HPDE6-E6E7 (cell line): ENCODE results near the gene SALL4.
"Not testable (repeated sequence)": the region's sequence is repeated elsewhere in the genome, so short reads cannot be mapped to it uniquely, and the experiment has no call there.

Experiments
- DNase-seq: peaks from one replicate; pipeline ENCODE4 v3.0.0; 2011; ENCODE audit warnings: missing footprints; ENCODE audit errors: extremely low spot score

The SALL4 gene

GRCh38 chr20:51802170-51802751 lies at the start of gene SALL4:
Gene SALL4 (minus strand): TSS chr20:51802521. CDS start chr20:51802408, 113 bp downstream.
- DNase-seq: no peak

DNA sequence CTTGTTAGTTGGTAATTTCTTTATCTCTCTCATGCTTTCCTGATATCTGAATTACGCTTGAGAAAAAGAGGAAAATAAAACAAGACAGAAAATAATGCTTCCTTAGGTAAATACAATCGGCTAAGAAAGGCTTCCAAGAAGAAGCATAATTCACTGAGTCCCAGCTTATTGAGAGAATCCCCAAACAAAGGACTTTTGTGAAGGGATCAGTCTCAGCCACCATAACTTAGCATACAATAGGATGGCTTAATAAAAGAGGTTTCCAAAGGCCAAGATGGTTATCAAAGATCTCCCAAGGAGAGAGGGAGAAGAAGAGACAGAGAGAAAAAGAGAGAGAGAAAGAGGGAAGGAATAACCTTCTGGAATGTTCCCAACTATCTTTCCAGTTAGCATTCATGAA lies 46.0 kb upstream of the SALL4 start:
- no peak for DNase-seq

- DNase-seq: no peak
These were observed 38.5 kb upstream of the SALL4 start for GRCh38 chr20:51840865-51841264.

DNA sequence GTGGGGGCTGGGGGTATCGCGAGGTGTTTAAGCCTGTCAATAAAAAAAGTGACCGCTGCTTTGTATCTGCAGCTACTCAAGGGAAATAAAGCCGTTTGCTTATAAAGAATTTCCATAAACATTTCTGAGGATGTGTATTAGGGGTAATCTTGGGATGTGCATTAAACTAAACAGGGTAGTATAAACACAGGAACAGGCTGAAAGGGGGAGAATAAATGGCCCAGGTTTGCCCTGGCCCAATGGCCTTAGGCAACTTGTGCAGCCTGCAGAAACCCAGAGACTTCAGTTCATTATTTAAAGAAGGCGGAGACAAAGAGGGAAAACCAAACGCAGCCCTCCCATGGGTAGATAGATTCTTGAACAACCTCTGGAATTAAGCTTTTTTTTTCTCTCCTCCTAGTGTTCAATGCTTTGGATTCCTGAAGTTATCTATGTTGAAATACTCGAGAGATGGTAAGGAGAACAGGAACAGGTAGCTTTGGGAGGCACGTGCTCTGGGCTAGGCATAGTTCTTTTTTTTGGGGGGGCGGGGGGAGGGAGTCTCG lies 35.6 kb upstream of the SALL4 start:
- DNase-seq: no peak

DNA sequence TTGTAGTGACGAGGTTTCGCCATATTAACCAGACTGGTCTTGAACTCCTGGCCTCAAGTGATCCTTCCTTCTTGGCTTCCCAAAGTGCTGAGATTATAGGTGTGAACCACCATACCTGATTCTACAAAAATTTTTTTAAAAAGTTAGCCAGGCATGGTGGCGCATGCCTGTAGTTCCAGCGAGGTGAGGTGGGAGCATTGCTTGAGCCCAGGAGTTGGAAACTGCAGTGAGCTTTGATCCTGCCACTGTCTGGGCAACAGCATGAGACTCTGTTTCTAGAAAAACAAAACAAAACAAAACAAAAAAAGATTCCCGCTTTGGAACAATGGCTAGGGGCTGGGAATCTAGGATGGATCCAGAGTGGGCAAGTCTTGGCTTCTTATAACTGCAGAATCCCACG lies 35.1 kb upstream of the SALL4 start:
- no peak for DNase-seq

DNA sequence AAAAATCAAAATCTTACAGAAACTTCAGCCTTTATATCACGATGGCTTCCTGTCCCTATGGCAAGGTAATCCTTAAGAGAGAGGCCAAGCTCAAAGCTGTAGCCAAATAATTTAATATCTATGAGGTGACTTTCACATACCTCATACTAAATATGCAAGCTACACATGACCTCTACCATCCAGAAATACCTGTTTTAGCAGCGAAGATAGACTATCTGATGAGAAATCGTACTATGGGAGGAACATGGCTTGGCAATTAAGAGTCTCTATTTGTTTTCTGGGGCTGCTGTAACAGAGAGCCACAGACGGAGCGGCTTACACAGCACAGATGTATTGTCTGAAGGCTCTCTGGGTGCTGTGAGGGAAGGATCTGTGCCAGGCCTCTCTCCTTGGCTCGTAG lies 31.0 kb upstream of the SALL4 start:
- DNase-seq: no peak

DNA sequence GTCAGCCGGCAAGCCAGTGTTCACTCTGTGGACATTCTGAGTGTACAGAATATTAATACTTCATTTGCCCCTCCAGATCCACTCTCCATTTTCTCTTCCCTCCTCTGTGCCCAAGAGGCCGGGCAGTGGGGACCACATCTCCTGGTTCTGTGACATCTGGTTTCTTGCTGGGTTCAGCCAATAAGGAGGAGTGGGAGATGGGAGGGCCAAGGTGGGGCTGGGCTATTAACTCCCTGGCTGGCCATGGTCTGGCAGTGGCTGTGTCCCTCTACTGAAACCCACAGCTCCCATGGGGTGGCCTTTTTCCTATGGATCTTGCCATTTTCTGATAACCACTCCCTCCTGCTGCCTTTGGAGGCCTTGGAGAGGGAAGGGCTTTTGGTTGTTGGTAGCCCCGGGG lies 30.0 kb upstream of the SALL4 start:
- no peak for DNase-seq

GRCh38 chr20:51831866-51832265 lies 29.5 kb upstream of the SALL4 start:
- no peak for DNase-seq

DNA sequence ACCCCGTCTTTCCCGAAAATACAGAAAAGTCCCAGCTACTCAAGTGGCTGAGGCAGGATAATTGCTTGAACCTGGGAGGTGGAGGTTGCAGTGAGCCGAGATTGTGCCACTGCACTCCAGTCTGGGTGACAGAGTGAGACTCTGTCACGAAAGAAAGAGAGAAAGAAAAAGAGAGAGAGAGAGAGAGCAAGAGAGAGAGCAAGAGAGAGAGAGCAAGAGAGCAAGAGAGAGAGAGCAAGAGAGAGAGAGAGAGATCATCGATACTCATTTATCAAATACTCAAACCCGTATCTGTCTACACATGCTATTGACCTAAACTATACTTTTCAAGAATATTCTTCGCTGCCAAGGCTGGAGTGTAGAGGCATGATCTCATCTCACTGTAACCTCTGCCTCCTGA lies 28.2 kb upstream of the SALL4 start:
- DNase-seq: no peak

GRCh38 chr20:51828762-51829161 lies 26.4 kb upstream of the SALL4 start:
- no peak for DNase-seq

DNA sequence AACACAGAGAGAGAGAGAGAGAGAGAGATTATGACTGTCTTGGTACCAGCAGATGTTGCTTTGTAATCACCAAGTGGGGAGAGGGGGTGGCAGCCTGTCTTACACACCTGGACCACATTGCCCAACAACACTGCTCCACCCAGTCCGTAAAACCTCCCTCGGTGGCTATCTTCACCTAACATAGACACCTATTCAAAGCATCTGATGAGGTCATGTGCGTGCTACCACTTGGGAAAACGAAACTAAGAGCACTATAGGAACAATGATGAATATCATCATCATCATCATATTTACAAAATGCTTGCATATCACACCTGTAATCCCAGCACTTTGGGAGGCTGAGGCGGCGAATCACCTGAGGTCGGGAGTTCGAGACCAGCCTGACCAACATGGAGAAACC lies 24.1 kb upstream of the SALL4 start:
- no peak for DNase-seq

- no peak for DNase-seq
These were observed 16.2 kb upstream of the SALL4 start for GRCh38 chr20:51818479-51819008.

DNA sequence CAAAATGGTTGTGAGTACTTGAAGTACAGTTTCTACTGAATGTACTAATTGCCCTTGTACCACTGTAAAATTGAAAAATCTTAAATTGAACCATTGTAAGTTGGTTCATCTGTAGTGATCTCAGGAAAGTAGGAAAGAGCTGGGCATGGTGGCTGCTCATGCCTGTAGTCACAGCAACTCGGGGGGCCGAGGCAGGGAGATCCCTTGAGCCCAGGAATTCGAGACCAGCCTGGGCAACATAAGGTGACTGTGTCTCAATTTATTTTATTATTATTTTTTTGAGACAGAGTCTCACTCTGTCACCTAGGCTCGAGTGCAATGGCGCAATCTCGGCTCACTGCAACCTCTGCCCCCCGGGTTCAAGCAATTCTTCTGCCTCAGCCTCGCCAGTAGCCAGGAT lies 14.5 kb upstream of the SALL4 start:
- DNase-seq: not testable (repeated sequence)

DNA sequence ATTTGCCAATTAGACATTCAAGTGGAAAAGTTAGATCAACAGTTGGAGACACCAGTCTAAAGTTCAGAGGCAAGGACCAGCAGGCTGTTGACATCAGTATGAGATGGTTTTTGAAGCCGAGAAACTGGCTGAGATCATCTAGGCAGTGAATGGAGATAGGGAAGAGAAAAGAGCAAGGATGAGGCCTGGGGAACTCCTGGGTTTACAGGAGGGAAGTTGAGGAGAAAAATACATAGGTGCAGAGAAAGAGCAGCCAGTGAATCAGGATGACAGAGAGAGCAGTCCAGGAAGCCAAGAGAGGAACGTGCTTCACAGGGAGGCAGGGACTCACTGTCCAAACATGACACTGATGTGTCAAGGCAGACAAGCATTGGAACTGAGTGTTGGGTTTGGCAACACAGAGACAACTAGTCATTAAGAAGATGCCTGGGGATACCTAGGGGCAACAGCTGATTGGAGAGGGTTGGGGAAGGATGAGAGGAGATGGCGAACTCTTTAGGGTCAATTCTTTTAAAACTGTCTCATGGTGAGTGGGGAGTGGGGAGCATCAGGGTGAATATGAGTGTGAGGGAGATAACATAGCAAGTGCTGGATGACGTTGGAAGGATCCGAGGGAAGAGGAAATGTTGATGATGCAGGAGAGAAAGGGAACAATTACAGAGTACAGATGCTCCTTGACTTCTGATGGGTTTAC lies 13.2 kb upstream of the SALL4 start:
- no peak for DNase-seq

DNA sequence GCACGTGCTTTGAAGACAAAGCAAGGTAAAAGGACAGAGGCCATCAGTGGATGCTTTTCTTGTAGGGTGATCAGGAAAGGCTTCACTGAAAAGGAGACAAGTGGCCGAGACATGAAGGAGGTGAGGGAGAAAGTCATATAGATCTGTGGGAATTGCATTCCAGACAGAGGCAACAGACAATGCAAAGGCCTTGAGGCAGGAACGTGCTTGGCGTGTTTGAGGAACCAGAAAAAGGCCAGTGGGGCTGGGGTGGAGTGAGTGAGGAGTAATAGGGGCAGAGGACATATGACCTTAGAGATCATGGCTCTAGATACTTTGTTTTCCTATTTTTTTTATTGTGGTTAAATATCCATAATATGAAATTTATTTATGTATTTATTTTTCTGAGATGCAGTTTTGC lies 10.5 kb upstream of the SALL4 start:
- no peak for DNase-seq

GRCh38 chr20:51811514-51812128 lies 9.3 kb upstream of the SALL4 start:
- no peak for DNase-seq

GRCh38 chr20:51811042-51811355 lies 8.7 kb upstream of the SALL4 start:
- no peak for DNase-seq

- no peak for DNase-seq
These were observed 8.1 kb upstream of the SALL4 start for GRCh38 chr20:51810155-51811041.

DNA sequence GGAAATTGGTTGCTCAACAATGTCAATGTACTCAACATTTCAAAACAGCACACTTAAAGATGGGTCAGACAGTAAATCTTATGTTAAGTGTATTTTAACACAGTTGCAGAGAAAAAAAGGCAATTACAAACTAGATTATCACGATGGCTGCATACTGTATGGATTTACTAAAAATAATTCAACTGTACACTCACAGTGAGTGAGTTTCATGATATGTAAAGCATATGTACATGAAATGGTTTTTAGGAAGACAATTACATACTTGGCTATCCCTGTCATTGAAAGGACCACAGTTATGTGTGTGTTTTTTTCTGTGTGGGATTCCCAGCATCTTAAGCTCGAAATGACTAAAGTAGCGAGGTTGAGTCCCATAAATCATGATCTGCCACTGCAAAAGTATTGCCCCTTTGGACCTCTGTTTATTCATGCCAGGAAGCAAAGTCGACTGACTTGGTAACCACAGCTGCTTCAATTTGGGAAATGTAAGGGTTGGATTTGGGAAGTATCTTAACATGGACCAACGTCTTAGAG lies 5.5 kb upstream of the SALL4 start:
- DNase-seq: no peak

GRCh38 chr20:51804754-51805153 lies 2.4 kb upstream of the SALL4 start:
- no peak for DNase-seq

GRCh38 chr20:51803148-51803854 lies 980 bp upstream of the SALL4 start:
- no peak for DNase-seq
